Measurements from ENCODE around the gene RHBDF1.
"Not testable (repeated sequence)": the region's sequence is repeated elsewhere in the genome, so short reads cannot be mapped to it uniquely, and the experiment has no call there.

Gene RHBDF1

DNA sequence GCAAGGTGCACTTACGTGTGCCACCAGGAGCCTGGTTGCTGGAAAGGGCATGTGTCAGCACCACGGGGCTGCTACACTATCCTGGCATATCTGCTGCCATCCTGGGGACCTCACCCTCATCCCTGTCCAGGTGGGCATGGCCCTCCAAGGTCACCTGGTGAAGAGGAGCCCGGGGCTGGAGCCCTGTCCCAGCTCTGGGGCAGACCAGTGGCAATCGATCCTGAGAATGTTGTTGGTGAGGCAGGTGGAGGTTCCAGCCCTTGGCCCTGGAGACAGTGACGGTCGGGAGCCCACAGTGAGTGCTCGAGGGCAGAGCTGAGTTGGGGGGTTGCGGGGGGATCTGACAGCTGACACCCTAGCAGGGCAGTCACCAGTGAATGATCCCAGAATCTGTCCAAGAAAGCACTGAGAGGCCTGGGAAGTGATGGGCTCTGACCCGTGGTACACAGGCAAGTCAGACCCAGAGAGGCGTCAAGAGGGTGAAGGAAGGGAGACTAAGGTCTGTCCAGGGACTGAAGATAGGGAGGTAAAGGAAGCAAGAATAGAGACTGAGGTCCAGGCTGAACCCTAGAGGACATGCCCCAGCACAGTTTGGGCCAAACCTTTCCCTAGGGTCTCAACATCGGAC, 36.6 kb downstream of the RHBDF1 start:
- no peak for DNase-seq (ENCODE audit: low spot score)

DNA sequence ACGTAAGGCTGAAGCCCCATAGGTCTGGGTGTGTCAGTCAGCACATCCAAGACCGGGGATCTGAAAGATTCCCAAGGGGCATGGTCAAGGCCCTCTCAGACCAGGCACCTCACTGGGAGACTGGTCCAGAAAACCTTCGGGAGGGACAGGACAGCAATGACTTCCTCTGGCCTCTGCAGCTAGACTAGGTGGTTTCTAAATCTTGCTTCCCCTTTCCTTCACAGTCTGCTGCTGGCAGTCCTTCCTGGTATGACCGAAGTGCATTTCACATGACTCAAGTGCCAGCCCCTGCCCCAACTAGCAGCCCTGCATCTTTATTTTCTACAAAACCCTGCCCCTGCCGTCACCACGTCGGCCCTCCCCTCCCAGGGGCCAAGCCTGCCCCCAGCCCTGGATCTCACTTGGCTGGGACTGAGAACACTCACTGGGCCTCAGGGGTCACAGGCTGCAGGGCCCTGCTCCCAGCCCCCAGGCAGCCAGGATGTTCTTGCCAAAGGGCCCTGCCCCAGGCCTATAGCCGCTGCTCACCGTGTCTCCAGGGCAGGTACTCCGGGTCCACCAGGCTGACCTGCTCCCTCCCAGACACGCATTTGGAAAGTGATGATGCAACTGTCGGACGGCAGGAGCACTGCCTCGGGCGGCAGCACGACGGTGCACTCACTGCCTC, 37.3 kb downstream of the RHBDF1 start:
- no peak for DNase-seq (ENCODE audit: low spot score)

DNA sequence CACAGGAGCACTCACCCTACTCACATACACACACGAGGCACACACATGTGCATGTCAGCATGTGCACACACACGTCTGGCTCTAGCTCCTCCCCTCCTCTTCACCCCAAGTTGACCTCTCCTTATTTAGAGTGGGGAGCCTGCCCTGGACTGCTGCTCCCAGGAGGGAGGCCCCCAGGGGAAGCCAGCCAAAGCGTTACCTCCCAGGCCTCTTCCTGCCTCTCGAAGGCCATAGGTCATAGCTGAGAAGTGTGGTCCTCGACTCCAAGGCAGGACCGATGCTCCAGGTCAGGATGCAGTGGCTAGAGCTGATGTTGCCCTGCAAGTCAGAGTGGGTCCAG, 37.8 kb downstream of the RHBDF1 start:
- no peak for DNase-seq (ENCODE audit: low spot score)

GRCh38 chr16:33877-34647, 38.4 kb downstream of the RHBDF1 start:
- DNase-seq (ENCODE audit: low spot score): no peak

GRCh38 chr16:33154-33876, 39.1 kb downstream of the RHBDF1 start:
- DNase-seq (ENCODE audit: low spot score): not testable (repeated sequence)

GRCh38 chr16:30627-31026, 41.8 kb downstream of the RHBDF1 start:
- not testable (repeated sequence) for DNase-seq (ENCODE audit: low spot score)

DNA sequence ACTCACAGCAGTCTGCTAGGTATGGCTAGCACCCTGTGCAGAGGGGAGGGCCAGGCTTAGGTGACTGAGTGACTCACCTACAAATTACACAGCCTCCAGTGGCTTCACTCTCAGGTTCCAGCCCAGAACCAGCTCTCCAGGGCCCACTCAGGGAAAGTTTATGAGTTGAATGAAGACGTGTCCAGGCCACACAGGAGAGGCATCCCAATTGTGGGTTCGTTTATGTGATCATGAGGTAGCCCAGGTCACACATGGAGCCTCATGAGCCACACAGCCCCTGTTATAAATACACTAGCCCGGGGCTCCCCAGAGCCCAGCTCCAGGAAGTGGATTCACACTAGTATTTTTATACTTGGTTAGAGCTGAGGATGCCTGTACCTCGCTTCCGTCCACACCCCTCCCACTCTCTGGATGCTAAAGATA, 46.5 kb downstream of the RHBDF1 start:
- not testable (repeated sequence) for DNase-seq (ENCODE audit: low spot score)

- DNase-seq (ENCODE audit: low spot score): not testable (repeated sequence)
Observed at GRCh38 chr16:24151-24550, 48.3 kb downstream of the RHBDF1 start.

DNA sequence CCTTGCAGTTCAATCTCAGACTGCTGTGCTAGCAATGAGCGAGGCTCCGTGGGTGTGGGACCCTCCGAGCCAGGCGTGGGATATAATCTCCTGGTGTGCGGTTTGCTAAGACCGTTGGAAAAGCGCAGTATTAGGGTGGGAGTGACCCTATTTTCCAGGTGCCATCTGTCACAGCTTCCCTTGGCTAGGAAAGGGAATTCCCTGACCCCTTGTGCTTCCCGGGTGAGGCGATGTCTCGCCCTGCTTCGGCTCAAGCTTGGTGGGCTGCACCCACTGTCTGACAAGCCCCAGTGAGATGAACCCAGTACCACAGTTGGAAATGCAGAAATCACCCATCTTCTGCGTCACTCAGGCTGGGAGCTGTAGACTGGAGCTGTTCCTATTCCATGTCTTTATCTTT, 51.5 kb downstream of the RHBDF1 start:
- DNase-seq (ENCODE audit: low spot score): not testable (repeated sequence)

GRCh38 chr16:17062-17765, 55.2 kb downstream of the RHBDF1 start:
- not testable (repeated sequence) for DNase-seq (ENCODE audit: low spot score)

DNA sequence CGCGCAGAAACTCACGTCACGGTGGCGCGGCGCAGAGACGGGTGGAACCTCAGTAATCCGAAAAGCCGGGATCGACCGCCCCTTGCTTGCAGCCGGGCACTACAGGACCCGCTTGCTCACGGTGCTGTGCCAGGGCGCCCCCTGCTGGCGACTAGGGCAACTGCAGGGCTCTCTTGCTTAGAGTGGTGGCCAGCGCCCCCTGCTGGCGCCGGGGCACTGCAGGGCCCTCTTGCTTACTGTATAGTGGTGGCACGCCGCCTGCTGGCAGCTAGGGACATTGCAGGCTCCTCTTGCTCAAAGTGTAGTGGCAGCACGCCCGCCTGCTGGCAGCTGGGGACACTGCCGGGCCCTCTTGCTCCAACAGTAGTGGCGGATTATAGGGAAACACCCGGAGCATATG, 61.7 kb downstream of the RHBDF1 start:
- not testable (repeated sequence) for DNase-seq (ENCODE audit: low spot score)

- no peak for DNase-seq (ENCODE audit: low spot score)
Observed at GRCh38 chr16:9903-10665, 62.3 kb downstream of the RHBDF1 start.

Data from D341Med (cell line).